H7 (cell line): ENCODE data around the gene FLRT2. TPM values are rescaled to one million over a fixed set of nuclear protein-coding genes. Genes with fewer than 3 reads are reported as not detected.

Experiments
- DNase-seq: peaks from one replicate; pipeline ENCODE4 v3.0.0; 2012
- H3K27me3 ChIP-seq: 2 replicates; pipeline ENCODE4 v1.6.0; 2011; ENCODE audit warnings: mild to moderate bottlenecking, low read length; ENCODE audit not compliant: control insufficient read depth, insufficient read depth
- H3K36me3 ChIP-seq: replicated peaks from 2 replicates; pipeline ENCODE4 v1.5.1; 2011; ENCODE audit warnings: low read length; ENCODE audit not compliant: control insufficient read depth, insufficient read depth
- H3K4me3 ChIP-seq: 2 replicates; pipeline ENCODE4 v1.5.1; 2011; ENCODE audit warnings: low read depth, mild to moderate bottlenecking, control low read depth, low read length, moderate library complexity; ENCODE audit not compliant: insufficient read depth
- total RNA-seq: library from RNA; depleted of rRNA; stranded (reverse); fragments of >200 nt; shearing (Covaris generic); gene quantifications from 2 replicates; pipeline ENCODE4 v1.2.3, GENCODE V29; 2014

The FLRT2 gene
- total RNA-seq, 1 experiment from 2014 or later: 8.6 TPM

DNA sequence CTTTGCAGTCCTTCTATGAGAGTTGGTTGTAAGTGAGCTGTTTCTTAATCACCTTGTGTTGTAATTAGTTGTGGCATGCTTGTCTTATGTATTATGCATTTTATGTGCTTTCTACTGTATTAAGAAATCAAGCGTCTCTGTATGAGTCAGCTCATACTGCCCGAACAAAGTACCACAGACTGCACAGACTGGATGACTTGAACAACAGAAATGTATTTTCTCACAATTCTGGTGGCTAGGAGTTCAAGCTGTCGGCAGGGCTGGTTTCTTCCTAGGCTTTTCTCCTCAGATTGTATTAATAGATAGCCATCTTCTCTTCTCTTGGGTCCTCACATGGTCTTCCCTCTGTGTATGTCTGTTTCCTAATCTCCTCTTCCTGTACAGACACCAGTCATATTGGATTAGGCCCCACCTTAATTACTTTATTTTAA is 77.7 kb downstream of the FLRT2 start:
- no peaks in the 10 kb centered on the region for H3K27me3 ChIP-seq
- no peak overlapping the region for H3K4me3 ChIP-seq
- no peak for DNase-seq
- no peaks in the 10 kb centered on the region for H3K36me3 ChIP-seq

DNA sequence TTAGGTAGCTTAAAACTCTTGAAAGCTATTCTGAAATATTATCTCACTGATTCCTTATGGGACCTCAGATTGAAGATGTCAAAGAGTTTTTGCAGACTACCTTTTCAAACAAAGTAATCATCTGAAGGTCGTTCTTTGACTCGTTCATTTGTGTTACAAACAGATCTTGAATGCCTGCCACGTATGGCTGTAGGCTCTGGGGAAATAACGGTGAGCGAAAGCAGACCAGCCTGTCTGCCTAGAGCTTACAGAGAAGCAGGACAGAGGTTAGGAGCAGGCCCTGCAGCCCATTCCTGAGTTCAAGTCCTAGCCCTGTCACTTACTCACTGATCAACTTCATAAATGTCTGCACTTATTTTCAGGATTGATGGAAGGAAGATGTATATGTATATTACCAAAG is 83.6 kb downstream of the FLRT2 start:
- H3K4me3 ChIP-seq: no peak overlapping the region
- DNase-seq: no peak
- H3K27me3 ChIP-seq: no peaks in the 10 kb centered on the region

DNA sequence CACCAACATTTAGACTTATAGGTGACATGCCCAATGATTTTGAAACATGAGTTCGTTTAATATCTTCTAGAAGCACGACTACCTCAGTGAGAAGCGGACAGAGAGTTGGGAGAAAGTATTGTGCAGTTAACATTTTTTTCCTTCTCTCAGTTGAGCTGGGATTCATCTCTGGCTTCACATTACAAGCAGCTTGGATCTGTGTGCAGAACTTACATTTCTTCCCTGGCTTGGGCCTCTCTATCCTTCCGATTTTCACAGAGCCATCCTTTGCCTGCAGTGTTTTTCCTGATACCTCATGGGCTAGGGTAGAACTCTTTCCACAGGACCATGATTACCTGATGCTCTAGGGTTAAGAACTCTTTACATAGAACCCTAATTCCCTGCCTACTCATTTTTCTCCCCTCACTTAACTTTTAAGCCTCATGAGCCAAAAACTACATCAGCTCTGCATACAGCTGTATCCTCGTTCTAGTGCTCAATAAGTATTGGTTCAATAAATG is 86.5 kb downstream of the FLRT2 start:
- Histone ChIP-seq H3K4me3 (no peak overlapping the region), H3K36me3 (no peaks in the 10 kb centered on the region), H3K27me3 (no peaks in the 10 kb centered on the region)
- no peak for DNase-seq

More for the DNA sequence above, 83.6 kb downstream of the FLRT2 start:
- no peaks in the 10 kb centered on the region for H3K36me3 ChIP-seq

DNA sequence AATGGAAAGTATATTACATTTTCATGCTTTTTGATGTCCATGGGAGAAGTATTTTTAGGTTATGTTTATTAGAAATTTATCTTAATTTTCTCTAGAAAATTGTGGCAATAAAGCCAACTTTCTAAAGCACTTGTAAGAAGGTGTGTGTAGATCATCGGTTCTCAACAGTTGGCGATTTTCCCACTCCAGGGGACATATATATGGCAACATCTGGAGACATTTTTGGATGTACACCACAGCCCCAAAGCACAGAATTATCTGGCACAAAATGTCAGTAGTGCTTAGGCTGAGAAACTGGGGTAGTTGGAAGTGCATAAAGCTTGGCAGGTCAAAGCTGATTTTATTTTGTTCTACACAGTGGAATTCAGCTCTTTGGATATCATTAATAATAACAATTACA is 86.9 kb downstream of the FLRT2 start:
- no peak overlapping the region for H3K4me3 ChIP-seq
- H3K27me3 ChIP-seq: no peaks in the 10 kb centered on the region
- H3K36me3 ChIP-seq: no peaks in the 10 kb centered on the region
- no peak for DNase-seq

DNA sequence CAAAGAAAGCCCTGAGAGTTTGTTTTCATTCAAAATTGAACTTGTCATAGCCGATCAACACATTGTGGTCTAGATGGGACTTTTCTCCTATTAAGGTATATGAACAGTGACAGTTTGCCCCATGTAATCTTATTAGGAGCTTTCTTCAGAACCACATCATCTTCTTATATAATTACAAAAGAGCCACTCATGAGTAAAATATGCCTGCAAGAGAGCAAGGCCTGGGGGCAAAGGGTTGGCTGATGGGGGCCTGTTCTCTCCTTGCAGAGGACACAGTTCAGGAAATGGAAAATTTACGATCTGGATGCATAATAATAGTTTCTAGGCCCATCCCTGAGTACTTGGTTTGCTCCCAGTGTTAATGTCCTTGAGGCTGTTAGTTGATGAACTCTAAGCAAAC is 87.8 kb downstream of the FLRT2 start:
- no peak overlapping the region for H3K4me3 ChIP-seq
- DNase-seq: no peak
- H3K27me3 ChIP-seq: no peaks in the 10 kb centered on the region
- no peaks in the 10 kb centered on the region for H3K36me3 ChIP-seq

GRCh38 chr14:85618390-85618789 is 88.4 kb downstream of the FLRT2 start:
- Histone ChIP-seq H3K4me3 (no peak overlapping the region), H3K27me3 (no peaks in the 10 kb centered on the region), H3K36me3 (no peaks in the 10 kb centered on the region)
- no peak for DNase-seq

DNA sequence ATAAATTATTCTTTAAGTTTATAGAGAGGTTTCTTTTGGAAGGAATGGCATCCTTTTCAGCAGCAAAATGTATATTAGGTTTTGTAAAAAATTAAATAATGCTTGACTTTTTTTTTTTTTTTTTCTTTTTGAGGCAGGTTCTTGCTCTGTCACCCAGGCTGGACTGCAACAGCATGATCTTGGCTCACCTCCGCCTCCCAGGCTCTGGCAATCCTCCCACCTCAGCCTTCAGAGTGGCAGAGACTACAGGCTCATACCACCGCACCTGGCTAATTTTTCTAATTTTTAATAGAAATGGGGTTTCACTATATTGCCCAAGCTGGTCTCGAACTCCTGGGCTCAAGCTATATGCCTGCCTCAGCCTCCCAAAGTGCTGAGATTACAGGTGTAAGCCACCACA is 89.0 kb downstream of the FLRT2 start:
- H3K4me3 ChIP-seq: no peak overlapping the region
- DNase-seq: no peak
- H3K36me3 ChIP-seq: no peaks in the 10 kb centered on the region
- no peaks in the 10 kb centered on the region for H3K27me3 ChIP-seq

GRCh38 chr14:85619851-85620250 is 89.9 kb downstream of the FLRT2 start:
- DNase-seq: no peak
- H3K4me3 ChIP-seq: no peak overlapping the region
- H3K27me3 ChIP-seq: no peaks in the 10 kb centered on the region
- no peaks in the 10 kb centered on the region for H3K36me3 ChIP-seq

DNA sequence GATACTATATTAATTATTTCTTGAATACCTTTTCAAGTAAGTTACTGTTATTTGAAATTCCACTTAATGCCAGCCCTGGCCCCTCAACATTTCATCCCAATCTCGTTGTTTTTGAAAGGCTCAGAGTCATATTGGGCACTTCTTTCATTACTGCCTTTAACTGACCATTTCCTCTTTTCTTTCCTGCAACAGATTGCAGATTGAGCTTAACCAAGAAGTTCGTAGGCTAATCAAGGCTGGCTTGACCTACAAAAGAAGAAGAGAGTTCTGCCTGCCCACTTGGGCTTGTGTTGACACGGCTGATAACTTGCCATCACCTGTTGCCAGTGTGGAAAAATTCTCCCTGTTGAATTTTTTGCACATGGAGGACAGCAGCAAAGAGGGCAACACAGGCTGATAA is 91.0 kb downstream of the FLRT2 start:
- Histone ChIP-seq H3K36me3 (no peaks in the 10 kb centered on the region), H3K27me3 (no peaks in the 10 kb centered on the region)
- no peak for DNase-seq

GRCh38 chr14:85622106-85622505 is 92.2 kb downstream of the FLRT2 start:
- Histone ChIP-seq H3K27me3 (no peaks in the 10 kb centered on the region), H3K4me3 (no peak overlapping the region), H3K36me3 (no peaks in the 10 kb centered on the region)
- DNase-seq: no peak

More for the DNA sequence above, 91.0 kb downstream of the FLRT2 start:
- H3K4me3 ChIP-seq: no peak overlapping the region

- H3K27me3 ChIP-seq: no peaks in the 10 kb centered on the region
- DNase-seq: no peak
- no peaks in the 10 kb centered on the region for H3K36me3 ChIP-seq
- no peak overlapping the region for H3K4me3 ChIP-seq
Measured at GRCh38 chr14:85622986-85623685, 93.2 kb downstream of the FLRT2 start.

DNA sequence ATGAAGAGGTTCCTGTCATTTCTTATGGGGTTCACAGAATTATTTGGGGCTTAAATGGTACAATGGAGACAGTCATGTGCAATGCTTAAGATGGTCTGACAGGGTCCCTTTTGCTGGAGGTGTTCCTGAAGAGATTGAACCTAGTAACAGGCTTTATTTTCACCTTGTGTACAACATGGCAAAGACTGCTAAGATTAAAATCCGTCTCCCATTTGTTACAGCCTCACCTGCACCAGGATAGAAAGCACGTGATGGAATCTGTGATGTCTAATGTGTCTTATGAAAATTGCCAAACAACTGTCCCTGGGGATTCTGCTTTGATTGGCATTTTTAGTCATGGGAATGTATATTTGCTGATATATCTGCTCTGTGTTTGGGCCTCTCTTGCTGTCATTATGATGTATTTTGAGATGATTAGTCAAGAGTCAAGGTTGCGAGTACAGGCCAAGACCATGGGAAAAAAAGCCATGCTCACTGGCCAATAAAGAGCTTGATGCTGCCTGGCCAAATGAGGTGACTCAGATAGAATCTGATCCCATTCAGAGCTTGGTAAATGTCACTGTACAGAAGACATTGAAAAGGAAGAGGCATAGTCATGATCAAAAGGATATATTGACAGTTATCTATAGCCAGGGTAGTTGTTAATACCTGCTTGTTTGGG is 96.1 kb downstream of the FLRT2 start:
- H3K27me3 ChIP-seq: no peaks in the 10 kb centered on the region
- no peak for DNase-seq
- no peak overlapping the region for H3K4me3 ChIP-seq
- H3K36me3 ChIP-seq: no peaks in the 10 kb centered on the region

GRCh38 chr14:85634205-85634604 is 104.3 kb downstream of the FLRT2 start:
- no peak overlapping the region for H3K4me3 ChIP-seq
- no peaks in the 10 kb centered on the region for H3K36me3 ChIP-seq
- no peak for DNase-seq
- H3K27me3 ChIP-seq: no peaks in the 10 kb centered on the region

GRCh38 chr14:85644211-85644610 is 114.3 kb downstream of the FLRT2 start:
- Histone ChIP-seq H3K27me3 (no peaks in the 10 kb centered on the region), H3K36me3 (no peaks in the 10 kb centered on the region), H3K4me3 (no peak overlapping the region)
- no peak for DNase-seq

DNA sequence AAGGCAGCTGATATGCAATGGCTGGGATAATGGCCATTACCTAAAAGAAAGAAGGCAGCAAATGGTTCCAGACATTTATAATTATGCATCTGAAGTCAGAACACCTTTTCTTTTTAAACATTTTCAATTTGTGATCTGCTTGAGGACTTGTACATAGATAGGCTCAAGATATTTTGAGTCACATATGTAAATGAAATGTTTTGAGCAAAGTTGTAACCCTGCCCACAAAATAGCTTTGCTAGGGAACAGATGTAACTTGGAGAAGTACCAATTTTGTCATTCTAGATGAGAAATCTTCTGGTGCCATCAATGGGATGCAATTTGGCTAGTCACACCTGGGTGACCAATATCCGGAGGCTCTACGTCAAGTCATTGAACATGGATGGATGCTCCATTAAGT is 123.1 kb downstream of the FLRT2 start:
- Histone ChIP-seq H3K27me3 (no peaks in the 10 kb centered on the region), H3K4me3 (no peak overlapping the region), H3K36me3 (no peaks in the 10 kb centered on the region)
- DNase-seq: no peak
